Body of pancreas (tissue), 4 donors: ENCODE measurements around the gene ZNF133. TPM values are rescaled to one million over a fixed set of nuclear protein-coding genes. Genes with fewer than 3 reads are reported as not detected.
A peak's percentile ranks its signal among the peaks of the same experiment; 100 is the strongest.
"Not testable (repeated sequence)": the region's sequence is repeated elsewhere in the genome, so short reads cannot be mapped to it uniquely, and the experiment has no call there.

Experiments used
- ATAC-seq: fragments of 150-250 bp; one replicate; pipeline ENCODE4 v1.9.1; 2016
- DNase-seq, 4 donors: peaks; one replicate each; pipeline ENCODE4 v3.0.0-alpha.2; 2019
- H3K27ac ChIP-seq, 4 donors: fragments of 200-600 bp; sonication (generic); 1 replicate in 3 of 4; 2 replicates in 1 of 4; pipeline versions ENCODE4 v1.5.1 to v1.6.1; 2016 to 2019; ENCODE audit warnings: mild to moderate bottlenecking in 1 of 4, mixed read lengths in 1 of 4, moderate library complexity in 1 of 4
- H3K27me3 ChIP-seq, 2 donors: fragments of 200-600 bp; sonication (generic); one replicate each; pipeline ENCODE4 v1.6.0; 2016; ENCODE audit warnings: mild to moderate bottlenecking in 1 of 2
- H3K36me3 ChIP-seq, 2 donors: fragments of 200-600 bp; sonication (generic); replicated peaks in 1 of 2; 2 replicates each; pipeline ENCODE4 v1.5.1; 2016; ENCODE audit warnings: low read depth in 2 of 2; ENCODE audit not compliant: insufficient read depth in 1 of 2
- H3K4me1 ChIP-seq: fragments of 200-600 bp; sonication (generic); one replicate; pipeline ENCODE4 v1.6.0; 2016
- H3K4me3 ChIP-seq, 2 donors: fragments of 200-600 bp; sonication (generic); 1 replicate in 1 of 2; 2 replicates in 1 of 2; pipeline ENCODE4 v1.5.1; 2016 to 2019
- H3K9me3 ChIP-seq, 3 donors: fragments of 200-600 bp; sonication (generic); 1 replicate in 2 of 3; 2 replicates in 1 of 3; pipeline ENCODE4 v1.5.1; 2016
- CTCF ChIP-seq, 7 experiments: fragments of 450-650 bp in 4 of 7; fragments of 200-600 bp in 3 of 7; sonication (generic) in 3 of 7; IDR thresholded peaks; one replicate each; pipeline ENCODE4 v1.5.1; 2016 to 2019; ENCODE audit warnings: antibody characterized with exemption in 7 of 7
- POLR2A ChIP-seq, 3 donors: fragments of 450-650 bp; IDR thresholded peaks; one replicate each; pipeline ENCODE4 v1.6.1; 2016; ENCODE audit warnings: antibody characterized with exemption in 3 of 3, mild to moderate bottlenecking in 2 of 3
- WGBS, 2 donors: methylation state at CpG; one replicate each; pipeline ENCODE4 v1.1.5; 2017; 5-methylcytosine and 5-hydroxymethylcytosine counted together
- intact Hi-C: fragments of 100-400 bp; cut with DNase I; formaldehyde crosslinking; loops from one replicate; pipeline ENCODE4 v1.15.1; 2023
- total RNA-seq, 2 donors: library from RNA; depleted of rRNA; stranded (reverse); fragments of >200 nt; gene quantifications; one replicate each; pipeline ENCODE4 v1.1.0, GENCODE V29; 2016

Gene ZNF133
- 10 to 100 TPM; 10.9 to 22.7 TPM for total RNA-seq

GRCh38 chr20:18287915-18288748 lies at the start of gene ZNF133:
TSS of gene ZNF133 (plus strand) at chr20:18288527. CDS start at chr20:18305687, 17,160 bp downstream.
- DNase-seq (peak; percentile 96 to 98 (median 97)), ATAC-seq (peak; percentile 97)
- peaks cover 0 to 15% (median 0%) of the 10 kb centered on the region in 3 donors for H3K9me3 ChIP-seq
- TF ChIP-seq CTCF (IDR thresholded peaks at IDR 0.05) (no peak), POLR2A (IDR thresholded peaks at IDR 0.05) (peak; percentile 74 to 93 (median 90))
- H3K4me3 ChIP-seq: peak within 1 kb of the TSS; percentile 58 to 97
- WGBS, 2 donors: 0% methylated on average over 41 to 63 of the region's 63 CpGs
- peaks cover 16% of the 10 kb centered on the region for H3K4me1 ChIP-seq
- H3K36me3 ChIP-seq: peaks cover 0 to 3% of the 10 kb centered on the region in 2 donors
- peak within 1 kb of the TSS; percentile 93 to 96 (median 94) for H3K27ac ChIP-seq
- intact Hi-C loops: no loop called here
- H3K27me3 ChIP-seq: no peaks in the 10 kb centered on the region

- H3K27me3 ChIP-seq: no peaks in the 10 kb centered on the region
- intact Hi-C loops: no loop called here
- DNase-seq (no peak), ATAC-seq (no peak)
- H3K36me3 ChIP-seq: no peaks in the 10 kb centered on the region
- H3K4me1 ChIP-seq: no peaks in the 10 kb centered on the region
- H3K27ac ChIP-seq: no peak overlapping the region
- 75 to 79% methylated on average over 1 of the region's 1 CpG for WGBS, 2 donors
- no peaks in the 10 kb centered on the region for H3K9me3 ChIP-seq
- no peak overlapping the region for H3K4me3 ChIP-seq
- TF ChIP-seq POLR2A (IDR thresholded peaks at IDR 0.05) (no peak), CTCF (IDR thresholded peaks at IDR 0.05) (no peak)
These were observed 47.3 kb upstream of the ZNF133 start for GRCh38 chr20:18240997-18241396.

- intact Hi-C loops: no loop called here
- TF ChIP-seq CTCF (IDR thresholded peaks at IDR 0.05) (no peak), POLR2A (IDR thresholded peaks at IDR 0.05) (no peak)
- DNase-seq: no peak
- no peaks in the 10 kb centered on the region for H3K36me3 ChIP-seq
- WGBS, 2 donors: 17% methylated on average over 1 of the region's 1 CpG
- no peaks in the 10 kb centered on the region for H3K27me3 ChIP-seq
- H3K27ac ChIP-seq: no peak overlapping the region
- ATAC-seq: no peak
- no peak overlapping the region for H3K4me3 ChIP-seq
- H3K4me1 ChIP-seq: no peaks in the 10 kb centered on the region
- no peaks in the 10 kb centered on the region for H3K9me3 ChIP-seq
These were observed 44.5 kb upstream of the ZNF133 start for GRCh38 chr20:18243802-18244201.

GRCh38 chr20:18248545-18248944 lies 39.8 kb upstream of the ZNF133 start:
- DNase-seq, intact Hi-C loops, H3K4me1 ChIP-seq, H3K27me3 ChIP-seq, H3K4me3 ChIP-seq, H3K9me3 ChIP-seq, H3K36me3 ChIP-seq, ATAC-seq, H3K27ac ChIP-seq: not testable (repeated sequence)
- WGBS, 2 donors: 64 to 74% methylated on average over 4 of the region's 4 CpGs

- no peak overlapping the region for H3K4me3 ChIP-seq
- intact Hi-C loops: no loop called here
- no peak for ATAC-seq
- DNase-seq: no peak
- no peaks in the 10 kb centered on the region for H3K4me1 ChIP-seq
- H3K36me3 ChIP-seq: no peaks in the 10 kb centered on the region
- WGBS, 2 donors: 82 to 86% methylated on average over 3 of the region's 3 CpGs
- TF ChIP-seq CTCF (IDR thresholded peaks at IDR 0.05): no peak
- no peak for TF ChIP-seq POLR2A (IDR thresholded peaks at IDR 0.05)
- H3K9me3 ChIP-seq: no peaks in the 10 kb centered on the region
- no peak overlapping the region for H3K27ac ChIP-seq
- H3K27me3 ChIP-seq: no peaks in the 10 kb centered on the region
These were observed 38.1 kb upstream of the ZNF133 start for GRCh38 chr20:18250217-18250616.
